Ishikawa (cell line): Measurements from ENCODE around the gene ERBB2.

Experiments used
- EP300 ChIP-seq: IDR thresholded peaks from 2 replicates; pipeline ENCODE4 v1.6.1; 2012; ENCODE audit warnings: borderline replicate concordance
- FOXM1 ChIP-seq: IDR thresholded peaks from 2 replicates; pipeline ENCODE4 v1.6.1; 2012; ENCODE audit warnings: low read depth, borderline replicate concordance
- MAX ChIP-seq: IDR thresholded peaks from 2 replicates; pipeline ENCODE4 v1.6.1; 2012
- REST ChIP-seq: IDR thresholded peaks from 2 replicates; pipeline ENCODE4 v1.6.1; 2012; ENCODE audit warnings: low read depth, mild to moderate bottlenecking
- TAF1 ChIP-seq: IDR thresholded peaks from 2 replicates; pipeline ENCODE4 v1.6.1; 2012; ENCODE audit warnings: low read depth, mild to moderate bottlenecking
- ZBTB7A ChIP-seq: IDR thresholded peaks from 2 replicates; pipeline ENCODE4 v1.6.1; 2012; ENCODE audit warnings: low read depth
- TF ChIP-seq, protein P1 (sequence below): IDR thresholded peaks from 2 replicates; pipeline ENCODE4 v1.6.1; 2012

- no peak for TF ChIP-seq REST
- TF ChIP-seq TAF1 = no peak
- no peak for TF ChIP-seq MAX
- TF ChIP-seq EP300 = no peak
- no peak for TF ChIP-seq FOXM1
- TF ChIP-seq, protein P1, sequence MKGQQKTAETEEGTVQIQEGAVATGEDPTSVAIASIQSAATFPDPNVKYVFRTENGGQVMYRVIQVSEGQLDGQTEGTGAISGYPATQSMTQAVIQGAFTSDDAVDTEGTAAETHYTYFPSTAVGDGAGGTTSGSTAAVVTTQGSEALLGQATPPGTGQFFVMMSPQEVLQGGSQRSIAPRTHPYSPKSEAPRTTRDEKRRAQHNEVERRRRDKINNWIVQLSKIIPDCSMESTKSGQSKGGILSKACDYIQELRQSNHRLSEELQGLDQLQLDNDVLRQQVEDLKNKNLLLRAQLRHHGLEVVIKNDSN = no peak
- no peak for TF ChIP-seq ZBTB7A
Measured at GRCh38 chr17:39745335-39746144, 45.7 kb downstream of the ERBB2 start.
